Measurements from ENCODE around the gene RXFP2. TPM values are rescaled to one million over a fixed set of nuclear protein-coding genes. Genes with fewer than 3 reads are reported as not detected.

Gene RXFP2
- polyA plus RNA-seq, 1 of the 3 experiments (the other 2 are of a cell fraction), result not detected

DNA sequence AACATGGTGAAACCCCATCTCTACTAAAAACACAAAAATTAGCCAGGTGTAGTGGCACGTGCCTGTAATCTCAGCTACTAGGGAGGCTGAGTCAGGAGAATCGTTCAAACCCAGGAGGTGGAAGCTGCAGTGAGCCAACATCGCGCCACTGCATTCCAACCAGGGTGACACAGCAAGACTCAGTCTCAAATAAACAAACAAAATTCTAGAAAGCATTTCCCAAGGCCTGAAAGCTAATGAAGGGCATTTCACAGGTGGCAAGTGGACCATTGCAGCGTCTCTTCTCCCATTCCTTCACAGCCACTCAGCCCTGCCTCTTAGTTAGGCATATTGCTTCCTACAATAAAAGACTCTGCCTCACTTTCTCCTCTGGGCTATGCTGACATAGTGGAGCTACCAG, 13.5 kb upstream of the RXFP2 start:
- CTCF ChIA-PET, result no interaction called here
- H3K27ac ChIP-seq (ENCODE audit: low read depth in 2 of 2, low read length in 1 of 2), result no peak overlapping the region
- no peak overlapping the region for H3K4me2 ChIP-seq
- POLR2A ChIA-PET, result no interaction called here
- no peaks in the 10 kb centered on the region for H3K9me3 ChIP-seq
- no peaks in the 10 kb centered on the region for H3K27me3 ChIP-seq (ENCODE audit: insufficient read depth)
- H3F3A ChIP-seq (replicated peaks; ENCODE audit: insufficient read depth), result no peaks in the 10 kb centered on the region
- H3K9ac ChIP-seq, result no peak overlapping the region
- H3K79me2 ChIP-seq (ENCODE audit: insufficient read depth), result no peaks in the 10 kb centered on the region
- H2AFZ ChIP-seq (ENCODE audit: low read depth), result no peak overlapping the region
- H3K36me3 ChIP-seq (replicated peaks in 1 of 2; ENCODE audit: control insufficient read depth in 1 of 2, insufficient read depth in 2 of 2, low read length in 1 of 2), result no peaks in the 10 kb centered on the region
- no peak for DNase-seq
- H4K20me1 ChIP-seq (ENCODE audit: insufficient read depth), result no peaks in the 10 kb centered on the region
- WGBS (ENCODE audit: low lambda C conversion rate), result 86% methylated on average over 5 of the region's 5 CpGs
- no peak overlapping the region for H3K4me3 ChIP-seq (ENCODE audit: low read depth in 2 of 2, low read length in 1 of 2)
- peaks cover 3 to 13% of the 10 kb centered on the region in 2 experiments; a peak in 2 of 4 replicates for H3K4me1 ChIP-seq (ENCODE audit: control insufficient read depth in 1 of 2, insufficient read depth in 2 of 2, low read depth in 1 of 2, low read length in 1 of 2)
- H3K9me2 ChIP-seq, result no peaks in the 10 kb centered on the region
- TF ChIP-seq GABPA (IDR thresholded peaks at IDR 0.05; ENCODE audit: low read depth) (no peak), NRF1 (IDR thresholded peaks at IDR 0.05; ENCODE audit: low read depth, low read length) (no peak), EZH2phosphoT487 (IDR thresholded peaks at IDR 0.05; ENCODE audit: borderline replicate concordance, low read depth) (no peak), FOXM1 (IDR thresholded peaks at IDR 0.05; ENCODE audit: low read depth) (no peak), EP300 (IDR thresholded peaks at IDR 0.05; ENCODE audit: borderline replicate concordance in 1 of 2, low read depth in 1 of 2, low read length in 1 of 2) (no peak), RCOR1 (IDR thresholded peaks at IDR 0.05; ENCODE audit: low read length) (no peak), GATA2 (CRISPR knock-in tag; IDR thresholded peaks at IDR 0.05) (no peak), SMC3 (IDR thresholded peaks at IDR 0.05; ENCODE audit: low read depth, low read length) (no peak)
- TF ChIP-seq, protein P1, sequence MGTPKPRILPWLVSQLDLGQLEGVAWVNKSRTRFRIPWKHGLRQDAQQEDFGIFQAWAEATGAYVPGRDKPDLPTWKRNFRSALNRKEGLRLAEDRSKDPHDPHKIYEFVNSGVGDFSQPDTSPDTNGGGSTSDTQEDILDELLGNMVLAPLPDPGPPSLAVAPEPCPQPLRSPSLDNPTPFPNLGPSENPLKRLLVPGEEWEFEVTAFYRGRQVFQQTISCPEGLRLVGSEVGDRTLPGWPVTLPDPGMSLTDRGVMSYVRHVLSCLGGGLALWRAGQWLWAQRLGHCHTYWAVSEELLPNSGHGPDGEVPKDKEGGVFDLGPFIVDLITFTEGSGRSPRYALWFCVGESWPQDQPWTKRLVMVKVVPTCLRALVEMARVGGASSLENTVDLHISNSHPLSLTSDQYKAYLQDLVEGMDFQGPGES (IDR thresholded peaks at IDR 0.05; ENCODE audit: low read depth, low read length), result no peak

DNA sequence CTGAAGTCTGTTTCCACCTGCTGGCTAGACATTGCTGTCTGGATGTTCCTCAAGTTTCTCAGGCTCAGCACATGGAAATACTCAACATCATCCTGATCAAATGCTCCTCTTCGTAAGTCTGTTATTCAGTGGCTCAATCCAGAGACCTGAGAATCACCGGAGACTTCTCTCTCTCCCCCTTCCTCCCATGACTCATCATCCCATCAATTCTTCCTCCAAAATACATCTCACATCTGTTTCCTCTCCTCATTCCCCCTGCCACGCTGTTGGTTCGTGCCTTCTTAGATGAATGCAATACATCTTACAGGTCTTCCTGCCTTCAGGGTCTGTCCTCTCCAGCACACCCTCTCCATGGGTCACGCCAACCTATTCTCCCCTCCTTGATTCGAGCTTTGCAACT, 7.4 kb upstream of the RXFP2 start:
- H3K9me2 ChIP-seq, result no peaks in the 10 kb centered on the region
- H3K4me1 ChIP-seq (ENCODE audit: control insufficient read depth in 1 of 2, insufficient read depth in 2 of 2, low read depth in 1 of 2, low read length in 1 of 2), result peaks cover 0 to 17% of the 10 kb centered on the region in 2 experiments; a peak in 2 of 4 replicates
- H3F3A ChIP-seq (replicated peaks; ENCODE audit: insufficient read depth), result no peaks in the 10 kb centered on the region
- H2AFZ ChIP-seq (ENCODE audit: low read depth), result no peak overlapping the region
- no peaks in the 10 kb centered on the region for H3K36me3 ChIP-seq (replicated peaks in 1 of 2; ENCODE audit: control insufficient read depth in 1 of 2, insufficient read depth in 2 of 2, low read length in 1 of 2)
- no peaks in the 10 kb centered on the region for H3K79me2 ChIP-seq (ENCODE audit: insufficient read depth)
- no peaks in the 10 kb centered on the region for H3K27me3 ChIP-seq (ENCODE audit: insufficient read depth)
- WGBS (ENCODE audit: low lambda C conversion rate), result 67% methylated on average over 6 of the region's 6 CpGs
- CTCF ChIA-PET, result interaction anchor here (1.1 to 6.1 kb wide), 4 partner anchors 9 to 308 kb away, joined by 4 to 28 read pairs (median 6); no protein-coding TSS in a partner anchor
- no peaks in the 10 kb centered on the region for H4K20me1 ChIP-seq (ENCODE audit: insufficient read depth)
- no peak overlapping the region for H3K27ac ChIP-seq (ENCODE audit: low read depth in 2 of 2, low read length in 1 of 2)
- H3K4me2 ChIP-seq, result no peak overlapping the region
- no peak for TF ChIP-seq GABPA (IDR thresholded peaks at IDR 0.05; ENCODE audit: low read depth)
- no peak for TF ChIP-seq TCF12 (IDR thresholded peaks at IDR 0.05)
- no peak for TF ChIP-seq TAF1 (IDR thresholded peaks at IDR 0.05; ENCODE audit: borderline replicate concordance, low read depth, low read length)
- TF ChIP-seq, protein P2, sequence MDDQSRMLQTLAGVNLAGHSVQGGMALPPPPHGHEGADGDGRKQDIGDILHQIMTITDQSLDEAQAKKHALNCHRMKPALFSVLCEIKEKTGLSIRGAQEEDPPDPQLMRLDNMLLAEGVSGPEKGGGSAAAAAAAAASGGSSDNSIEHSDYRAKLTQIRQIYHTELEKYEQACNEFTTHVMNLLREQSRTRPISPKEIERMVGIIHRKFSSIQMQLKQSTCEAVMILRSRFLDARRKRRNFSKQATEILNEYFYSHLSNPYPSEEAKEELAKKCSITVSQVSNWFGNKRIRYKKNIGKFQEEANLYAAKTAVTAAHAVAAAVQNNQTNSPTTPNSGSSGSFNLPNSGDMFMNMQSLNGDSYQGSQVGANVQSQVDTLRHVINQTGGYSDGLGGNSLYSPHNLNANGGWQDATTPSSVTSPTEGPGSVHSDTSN (IDR thresholded peaks at IDR 0.05), result no peak
- no peak for TF ChIP-seq GATA2 (CRISPR knock-in tag; IDR thresholded peaks at IDR 0.05)
- TF ChIP-seq, protein P3, sequence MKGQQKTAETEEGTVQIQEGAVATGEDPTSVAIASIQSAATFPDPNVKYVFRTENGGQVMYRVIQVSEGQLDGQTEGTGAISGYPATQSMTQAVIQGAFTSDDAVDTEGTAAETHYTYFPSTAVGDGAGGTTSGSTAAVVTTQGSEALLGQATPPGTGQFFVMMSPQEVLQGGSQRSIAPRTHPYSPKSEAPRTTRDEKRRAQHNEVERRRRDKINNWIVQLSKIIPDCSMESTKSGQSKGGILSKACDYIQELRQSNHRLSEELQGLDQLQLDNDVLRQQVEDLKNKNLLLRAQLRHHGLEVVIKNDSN (IDR thresholded peaks at IDR 0.05; ENCODE audit: borderline replicate concordance, low read depth), result no peak
- TF ChIP-seq FOXJ3 (CRISPR knock-in tag; IDR thresholded peaks at IDR 0.05), result no peak
- TF ChIP-seq, protein P4, sequence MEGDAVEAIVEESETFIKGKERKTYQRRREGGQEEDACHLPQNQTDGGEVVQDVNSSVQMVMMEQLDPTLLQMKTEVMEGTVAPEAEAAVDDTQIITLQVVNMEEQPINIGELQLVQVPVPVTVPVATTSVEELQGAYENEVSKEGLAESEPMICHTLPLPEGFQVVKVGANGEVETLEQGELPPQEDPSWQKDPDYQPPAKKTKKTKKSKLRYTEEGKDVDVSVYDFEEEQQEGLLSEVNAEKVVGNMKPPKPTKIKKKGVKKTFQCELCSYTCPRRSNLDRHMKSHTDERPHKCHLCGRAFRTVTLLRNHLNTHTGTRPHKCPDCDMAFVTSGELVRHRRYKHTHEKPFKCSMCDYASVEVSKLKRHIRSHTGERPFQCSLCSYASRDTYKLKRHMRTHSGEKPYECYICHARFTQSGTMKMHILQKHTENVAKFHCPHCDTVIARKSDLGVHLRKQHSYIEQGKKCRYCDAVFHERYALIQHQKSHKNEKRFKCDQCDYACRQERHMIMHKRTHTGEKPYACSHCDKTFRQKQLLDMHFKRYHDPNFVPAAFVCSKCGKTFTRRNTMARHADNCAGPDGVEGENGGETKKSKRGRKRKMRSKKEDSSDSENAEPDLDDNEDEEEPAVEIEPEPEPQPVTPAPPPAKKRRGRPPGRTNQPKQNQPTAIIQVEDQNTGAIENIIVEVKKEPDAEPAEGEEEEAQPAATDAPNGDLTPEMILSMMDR (IDR thresholded peaks at IDR 0.05), result no peak
- TF ChIP-seq MEF2A (IDR thresholded peaks at IDR 0.05; ENCODE audit: borderline replicate concordance, low read depth), result no peak
- TF ChIP-seq, protein P5, sequence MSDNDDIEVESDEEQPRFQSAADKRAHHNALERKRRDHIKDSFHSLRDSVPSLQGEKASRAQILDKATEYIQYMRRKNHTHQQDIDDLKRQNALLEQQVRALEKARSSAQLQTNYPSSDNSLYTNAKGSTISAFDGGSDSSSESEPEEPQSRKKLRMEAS (IDR thresholded peaks at IDR 0.05; ENCODE audit: low read depth), result no peak
- no peak for TF ChIP-seq SMC3 (IDR thresholded peaks at IDR 0.05; ENCODE audit: low read depth, low read length)
- H3K9me3 ChIP-seq, result no peaks in the 10 kb centered on the region
- POLR2A ChIA-PET, result no interaction called here
- no peak overlapping the region for H3K4me3 ChIP-seq (ENCODE audit: low read depth in 2 of 2, low read length in 1 of 2)
- DNase-seq, result no peak
- H3K9ac ChIP-seq, result no peak overlapping the region

Data from SK-N-SH (cell line).